HepG2 (cell line): ENCODE results near the gene TRIP6. TPM values are rescaled to one million over a fixed set of nuclear protein-coding genes. Genes with fewer than 3 reads are reported as not detected.

Source experiments
- CBX5 ChIP-seq: sonication (generic); formaldehyde crosslinking; IDR thresholded peaks from 2 replicates; pipeline ENCODE4 v1.4.0; 2020; ENCODE audit warnings: missing genetic modification reagents, borderline replicate concordance
- GLMP ChIP-seq: sonication (generic); formaldehyde crosslinking; IDR thresholded peaks from 2 replicates; pipeline ENCODE4 v1.9.0; 2021; ENCODE audit warnings: missing genetic modification reagents, mild to moderate bottlenecking, borderline replicate concordance
- GMEB2 ChIP-seq: IDR thresholded peaks from 2 replicates; pipeline ENCODE4 v1.6.1; 2016; ENCODE audit warnings: missing biosample characterization, missing genetic modification reagents, low read depth
- HNF1B ChIP-seq: sonication (generic); formaldehyde crosslinking; IDR thresholded peaks from 2 replicates; pipeline ENCODE4 v1.5.1; 2020; ENCODE audit warnings: mild to moderate bottlenecking, moderate library complexity, missing genetic modification reagents
- JUN ChIP-seq: sonication (generic); formaldehyde crosslinking; IDR thresholded peaks from 2 replicates; pipeline ENCODE4 v1.4.0; 2020; ENCODE audit warnings: mild to moderate bottlenecking, missing genetic modification reagents
- MATR3 ChIP-seq: sonication (generic); formaldehyde crosslinking; IDR thresholded peaks from 2 replicates; pipeline ENCODE4 v1.4.0; 2020; ENCODE audit warnings: missing genetic modification reagents
- MEIS2 ChIP-seq: sonication (generic); formaldehyde crosslinking; IDR thresholded peaks from 2 replicates; pipeline ENCODE4 v1.9.0; 2021; ENCODE audit warnings: mild to moderate bottlenecking, missing genetic modification reagents
- PCBP2 ChIP-seq: fragments of 200-400 bp; formaldehyde crosslinking; optimal IDR thresholded peaks from 2 replicates; pipeline ENCODE3; 2018; ENCODE audit warnings: low read length, low read depth; ENCODE audit not compliant: poor library complexity, severe bottlenecking
- RELA ChIP-seq: sonication (generic); formaldehyde crosslinking; IDR thresholded peaks from 2 replicates; pipeline ENCODE4 v1.4.0; 2020; ENCODE audit warnings: missing genetic modification reagents
- RNF2 ChIP-seq: fragments of 450-650 bp; conservative IDR thresholded peaks from 2 replicates; pipeline ENCODE4 v1.6.1; 2016; ENCODE audit warnings: low read depth
- RORA ChIP-seq: sonication (generic); formaldehyde crosslinking; IDR thresholded peaks from 2 replicates; pipeline ENCODE4 v1.5.0; 2020; ENCODE audit warnings: mild to moderate bottlenecking, missing genetic modification reagents, moderate library complexity
- SCMH1 ChIP-seq: sonication (generic); formaldehyde crosslinking; IDR thresholded peaks from 2 replicates; pipeline ENCODE4 v1.9.0; 2021; ENCODE audit warnings: missing genetic modification reagents, mild to moderate bottlenecking, borderline replicate concordance
- SMAD1 ChIP-seq: sonication (generic); formaldehyde crosslinking; IDR thresholded peaks from 2 replicates; pipeline ENCODE4 v1.4.0; 2020; ENCODE audit warnings: missing genetic modification reagents, low read depth, mild to moderate bottlenecking, borderline replicate concordance
- ZBTB46 ChIP-seq: sonication (generic); formaldehyde crosslinking; IDR thresholded peaks from 2 replicates; pipeline ENCODE4 v1.4.0; 2020; ENCODE audit warnings: mild to moderate bottlenecking, missing genetic modification reagents, borderline replicate concordance
- ZFP36 ChIP-seq: fragments of 150-350 bp; IDR thresholded peaks from 2 replicates; pipeline ENCODE4 v1.6.1; 2018; ENCODE audit warnings: borderline replicate concordance, low read length, low read depth; ENCODE audit not compliant: partially characterized antibody
- ZNF225 ChIP-seq: sonication (generic); formaldehyde crosslinking; IDR thresholded peaks from 2 replicates; pipeline ENCODE4 v1.4.0; 2020; ENCODE audit warnings: mild to moderate bottlenecking, missing genetic modification reagents
- ZNF30 ChIP-seq: sonication (generic); formaldehyde crosslinking; IDR thresholded peaks from 2 replicates; pipeline ENCODE4 v1.5.0; 2020; ENCODE audit warnings: mild to moderate bottlenecking, missing genetic modification reagents
- ZNF335 ChIP-seq: sonication (generic); formaldehyde crosslinking; IDR thresholded peaks from 2 replicates; pipeline ENCODE4 v1.4.0; 2020; ENCODE audit warnings: missing genetic modification reagents
- ZNF550 ChIP-seq: sonication (generic); formaldehyde crosslinking; IDR thresholded peaks from 2 replicates; pipeline ENCODE4 v1.4.0; 2020; ENCODE audit warnings: mild to moderate bottlenecking, missing genetic modification reagents, borderline replicate concordance
- ZNF552 ChIP-seq: sonication (generic); formaldehyde crosslinking; IDR thresholded peaks from 2 replicates; pipeline ENCODE4 v1.9.0; 2022; ENCODE audit warnings: missing genetic modification reagents, mild to moderate bottlenecking, borderline replicate concordance
- ZNF562 ChIP-seq: sonication (generic); formaldehyde crosslinking; IDR thresholded peaks from 2 replicates; pipeline ENCODE4 v1.8.0; 2022; ENCODE audit warnings: missing genetic modification reagents, borderline replicate concordance
- ZNF570 ChIP-seq: sonication (generic); formaldehyde crosslinking; IDR thresholded peaks from 2 replicates; pipeline ENCODE4 v1.4.0; 2020; ENCODE audit warnings: mild to moderate bottlenecking, missing genetic modification reagents, borderline replicate concordance
- ZNF577 ChIP-seq: sonication (generic); formaldehyde crosslinking; IDR thresholded peaks from 2 replicates; pipeline ENCODE4 v1.4.0; 2020; ENCODE audit warnings: mild to moderate bottlenecking, low read depth, missing genetic modification reagents, borderline replicate concordance
- ZNF790 ChIP-seq: sonication (generic); formaldehyde crosslinking; IDR thresholded peaks from 2 replicates; pipeline ENCODE4 v1.8.0; 2022; ENCODE audit warnings: missing genetic modification reagents, mild to moderate bottlenecking, borderline replicate concordance
- polyA plus RNA-seq, 8 experiments: library from polyadenylated mRNA; depleted of rRNA in 3 of 8; stranded (reverse) in 7 of 8; unstranded in 1 of 8; fragments of >200 nt; fragmentation: Illumina TruSeq in 4 of 8; extraction: Trizol in 4 of 8; gene quantifications; 2 replicates each; pipeline versions ENCODE4 v1.2.1 to v1.2.3, GENCODE V29; 2011 to 2016; ENCODE audit warnings: low read depth in 4 of 8, missing spikeins in 1 of 8, mixed read lengths in 1 of 8; ENCODE audit not compliant: insufficient read depth in 1 of 8
- total RNA-seq, 5 experiments: library from RNA; depleted of rRNA; stranded (reverse); fragments of >200 nt; fragmentation: Illumina TruSeq; extraction: Trizol; gene quantifications; 2 replicates each; pipeline ENCODE4 v1.2.3, GENCODE V29; 2016; ENCODE audit warnings: low read depth in 1 of 5

Gene TRIP6
- total and polyA plus RNA-seq, 2 of the 13 experiments (the other 11 are each of a cell fraction or from before 2014, with no cell fraction given): 0.34 to 0.38 TPM

GRCh38 chr7:100874577-100875355, 7.6 kb downstream of the TRIP6 start, which contains the start of gene SRRT (continued):
- peak; percentile 85 for TF ChIP-seq HNF1B
- TF ChIP-seq ZNF335 (CRISPR knock-in tag): no peak; the same call in 1 of the 2 replicates
- TF ChIP-seq SMAD1 (CRISPR knock-in tag): peak; percentile 69; the same call in 1 of the 2 replicates
- TF ChIP-seq JUN (CRISPR knock-in tag): no peak
- TF ChIP-seq RNF2: 0 out of 2 replicates have a peak, but pooled peaks have one; percentile 55
- no peak for TF ChIP-seq ZNF225 (CRISPR knock-in tag)
- no peak for TF ChIP-seq ZNF570
- TF ChIP-seq CBX5: peak; percentile 82
- TF ChIP-seq PCBP2: no peak
- no peak for TF ChIP-seq ZNF562 (CRISPR knock-in tag)
- TF ChIP-seq GMEB2 (CRISPR knock-in tag): no peak
- no peak for TF ChIP-seq GLMP (CRISPR knock-in tag)
- TF ChIP-seq RELA (CRISPR knock-in tag): no peak
- peak; percentile 49; the same call in 1 of the 2 replicates for TF ChIP-seq ZNF30 (CRISPR knock-in tag)
- TF ChIP-seq ZFP36: no peak
- TF ChIP-seq ZNF550 (CRISPR knock-in tag): no peak
- TF ChIP-seq MEIS2 (CRISPR knock-in tag): no peak; the same call in 1 of the 2 replicates
- TF ChIP-seq RORA: no peak
- no peak; the same call in 1 of the 2 replicates for TF ChIP-seq ZNF790 (CRISPR knock-in tag)
- TF ChIP-seq ZBTB46 (CRISPR knock-in tag): peak; percentile 74
- TF ChIP-seq ZNF552 (CRISPR knock-in tag): no peak; the same call in 1 of the 2 replicates
- TF ChIP-seq SCMH1: no peak
- TF ChIP-seq MATR3 (CRISPR knock-in tag): no peak
- no peak for TF ChIP-seq ZNF577 (CRISPR knock-in tag)
